ENCODE data around the gene RTN4RL2. TPM values are rescaled to one million over a fixed set of nuclear protein-coding genes. Genes with fewer than 3 reads are reported as not detected.
A peak's percentile ranks its signal among the peaks of the same experiment; 100 is the strongest.

The RTN4RL2 gene
- total RNA-seq, 4 donors from 2014 or later: 0.12 to 2.3 (median 0.27) TPM; not detected in 1

- peaks cover 0 to 49% of the 10 kb centered on the region in 2 donors for H3K36me3 ChIP-seq
- peaks cover 0 to 42% (median 14%) of the 10 kb centered on the region in 3 donors for H3K4me1 ChIP-seq
- TF ChIP-seq POLR2A (IDR thresholded peaks at IDR 0.05) (no peak), POLR2AphosphoS5 (IDR thresholded peaks at IDR 0.05) (no peak), EP300 (IDR thresholded peaks at IDR 0.05) (no peak)
- TF ChIP-seq, protein P1, sequence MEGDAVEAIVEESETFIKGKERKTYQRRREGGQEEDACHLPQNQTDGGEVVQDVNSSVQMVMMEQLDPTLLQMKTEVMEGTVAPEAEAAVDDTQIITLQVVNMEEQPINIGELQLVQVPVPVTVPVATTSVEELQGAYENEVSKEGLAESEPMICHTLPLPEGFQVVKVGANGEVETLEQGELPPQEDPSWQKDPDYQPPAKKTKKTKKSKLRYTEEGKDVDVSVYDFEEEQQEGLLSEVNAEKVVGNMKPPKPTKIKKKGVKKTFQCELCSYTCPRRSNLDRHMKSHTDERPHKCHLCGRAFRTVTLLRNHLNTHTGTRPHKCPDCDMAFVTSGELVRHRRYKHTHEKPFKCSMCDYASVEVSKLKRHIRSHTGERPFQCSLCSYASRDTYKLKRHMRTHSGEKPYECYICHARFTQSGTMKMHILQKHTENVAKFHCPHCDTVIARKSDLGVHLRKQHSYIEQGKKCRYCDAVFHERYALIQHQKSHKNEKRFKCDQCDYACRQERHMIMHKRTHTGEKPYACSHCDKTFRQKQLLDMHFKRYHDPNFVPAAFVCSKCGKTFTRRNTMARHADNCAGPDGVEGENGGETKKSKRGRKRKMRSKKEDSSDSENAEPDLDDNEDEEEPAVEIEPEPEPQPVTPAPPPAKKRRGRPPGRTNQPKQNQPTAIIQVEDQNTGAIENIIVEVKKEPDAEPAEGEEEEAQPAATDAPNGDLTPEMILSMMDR (IDR thresholded peaks at IDR 0.05): no peak
- H3K27me3 ChIP-seq: no peaks in the 10 kb centered on the region
- H3K4me3 ChIP-seq: no peak overlapping the region
- peak overlapping the region in 2 of 4 donors; percentile 31 to 84 for H3K27ac ChIP-seq
- no peaks in the 10 kb centered on the region for H3K9me3 ChIP-seq
- no peak for ATAC-seq
- WGBS, 2 donors (ENCODE audit: low coverage in 1 of 2): 63 to 67% methylated on average over 3 of the region's 4 CpGs
Measured at GRCh38 chr11:57501953-57502352, 41.6 kb downstream of the RTN4RL2 start.

- no peak for ATAC-seq
- Histone ChIP-seq H3K27ac (peak overlapping the region in 2 of 4 donors; percentile 31 to 84), H3K9me3 (no peaks in the 10 kb centered on the region), H3K27me3 (no peaks in the 10 kb centered on the region), H3K36me3 (peaks cover 0 to 49% of the 10 kb centered on the region in 2 donors), H3K4me3 (no peak overlapping the region), H3K4me1 (peaks cover 0 to 42% (median 14%) of the 10 kb centered on the region in 3 donors)
- no peak for TF ChIP-seq POLR2A (IDR thresholded peaks at IDR 0.05)
- TF ChIP-seq POLR2AphosphoS5 (IDR thresholded peaks at IDR 0.05): no peak
- TF ChIP-seq EP300 (IDR thresholded peaks at IDR 0.05): no peak
- TF ChIP-seq, protein P1 (IDR thresholded peaks at IDR 0.05): no peak
- 100% methylated on average over 3 of the region's 3 CpGs; no CpG with 5 or more reads in 1 of the 2 donors for WGBS, 2 donors (ENCODE audit: low coverage in 1 of 2)
Measured at GRCh38 chr11:57502376-57502775, 42.0 kb downstream of the RTN4RL2 start.

DNA sequence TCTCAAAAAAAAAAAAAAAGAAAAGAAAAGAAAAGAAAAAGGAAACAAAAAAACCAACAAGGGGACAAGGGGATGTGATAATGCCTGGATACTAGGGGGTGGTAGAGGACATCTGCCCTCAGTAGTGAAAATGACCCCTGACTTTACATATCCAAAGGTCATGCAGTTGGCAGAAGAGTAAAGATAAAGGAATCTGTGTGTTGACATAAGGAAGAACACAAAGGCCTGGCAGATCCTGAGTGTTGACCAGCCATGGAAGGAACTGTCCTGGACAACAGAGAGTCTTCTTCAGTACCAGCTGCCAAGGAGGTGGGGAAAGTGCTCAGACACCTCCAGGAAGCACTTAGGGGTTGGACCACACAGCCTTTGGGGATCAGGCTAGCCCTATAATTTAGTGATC, 42.5 kb downstream of the RTN4RL2 start:
- Histone ChIP-seq H3K27ac (no peak overlapping the region), H3K4me1 (peaks cover 0 to 41% (median 14%) of the 10 kb centered on the region in 3 donors), H3K27me3 (no peaks in the 10 kb centered on the region), H3K36me3 (peaks cover 0 to 49% of the 10 kb centered on the region in 2 donors), H3K9me3 (no peaks in the 10 kb centered on the region), H3K4me3 (no peak overlapping the region)
- no peak for ATAC-seq
- TF ChIP-seq, protein P1 (IDR thresholded peaks at IDR 0.05): no peak
- no peak for TF ChIP-seq EP300 (IDR thresholded peaks at IDR 0.05)
- no peak for TF ChIP-seq POLR2A (IDR thresholded peaks at IDR 0.05)
- no peak for TF ChIP-seq POLR2AphosphoS5 (IDR thresholded peaks at IDR 0.05)

- peaks cover 0 to 60% of the 10 kb centered on the region in 2 donors for H3K36me3 ChIP-seq
- H3K27ac ChIP-seq: no peak overlapping the region
- ATAC-seq: no peak
- H3K4me3 ChIP-seq: no peak overlapping the region
- no peaks in the 10 kb centered on the region for H3K9me3 ChIP-seq
- H3K4me1 ChIP-seq: peaks cover 0 to 25% (median 7%) of the 10 kb centered on the region in 3 donors
- no peaks in the 10 kb centered on the region for H3K27me3 ChIP-seq
- TF ChIP-seq POLR2AphosphoS5 (IDR thresholded peaks at IDR 0.05): no peak
- no peak for TF ChIP-seq POLR2A (IDR thresholded peaks at IDR 0.05)
- TF ChIP-seq EP300 (IDR thresholded peaks at IDR 0.05): no peak
- TF ChIP-seq, protein P1 (IDR thresholded peaks at IDR 0.05): no peak
- WGBS, 2 donors (ENCODE audit: low coverage in 1 of 2): 89 to 91% methylated on average over 4 of the region's 4 CpGs
Measured at GRCh38 chr11:57504511-57504910, 44.2 kb downstream of the RTN4RL2 start.

- peaks cover 0 to 49% of the 10 kb centered on the region in 2 donors for H3K36me3 ChIP-seq
- 80 to 86% methylated on average over 1 of the region's 1 CpG for WGBS, 2 donors (ENCODE audit: low coverage in 1 of 2)
- ATAC-seq: no peak
- no peak overlapping the region for H3K4me3 ChIP-seq
- H3K27me3 ChIP-seq: no peaks in the 10 kb centered on the region
- H3K4me1 ChIP-seq: peaks cover 0 to 5% (median 0%) of the 10 kb centered on the region in 3 donors
- no peak overlapping the region for H3K27ac ChIP-seq
- H3K9me3 ChIP-seq: no peaks in the 10 kb centered on the region
- TF ChIP-seq POLR2A (IDR thresholded peaks at IDR 0.05) (no peak), EP300 (IDR thresholded peaks at IDR 0.05) (no peak), POLR2AphosphoS5 (IDR thresholded peaks at IDR 0.05) (no peak)
- TF ChIP-seq, protein P1 (IDR thresholded peaks at IDR 0.05): no peak
Measured at GRCh38 chr11:57506522-57506921, 46.2 kb downstream of the RTN4RL2 start.

Data from gastroesophageal sphincter (tissue), 4 donors.